ENCODE results near the gene KRT83.

DNA sequence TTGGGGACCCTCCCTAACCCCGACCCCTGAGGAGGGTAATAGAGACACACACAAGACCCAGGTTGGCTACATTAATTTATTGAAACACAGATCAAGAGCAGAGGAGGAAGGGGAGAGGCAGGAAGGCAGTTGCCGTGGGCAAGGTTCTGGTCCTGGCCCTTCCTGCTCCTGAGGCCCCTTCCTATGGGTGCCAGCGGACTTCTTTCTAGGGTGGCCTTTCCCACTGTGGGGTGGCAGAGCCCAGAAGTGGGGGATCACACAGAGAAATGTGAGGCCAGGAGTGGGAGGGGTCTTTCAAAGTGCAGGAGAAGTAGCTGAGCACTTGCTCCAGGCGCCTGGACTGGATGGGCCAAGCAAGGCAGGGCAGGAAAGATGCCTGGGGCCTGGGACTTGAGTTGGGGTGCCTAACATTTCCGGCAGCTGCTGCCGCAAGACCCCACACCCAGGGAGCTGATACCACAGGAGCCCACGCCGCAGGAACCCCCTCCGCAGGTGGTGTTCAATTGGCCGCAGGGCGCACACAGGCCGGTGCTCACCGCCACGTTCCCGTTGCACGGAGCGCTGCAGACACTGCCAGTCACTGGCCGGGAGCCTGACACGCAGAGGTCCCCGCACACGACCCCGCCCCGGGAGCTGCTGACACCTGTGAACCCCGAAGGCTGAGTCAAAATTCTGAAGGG is 35.2 kb downstream of the KRT83 start:
- TF ChIP-seq, protein P1, sequence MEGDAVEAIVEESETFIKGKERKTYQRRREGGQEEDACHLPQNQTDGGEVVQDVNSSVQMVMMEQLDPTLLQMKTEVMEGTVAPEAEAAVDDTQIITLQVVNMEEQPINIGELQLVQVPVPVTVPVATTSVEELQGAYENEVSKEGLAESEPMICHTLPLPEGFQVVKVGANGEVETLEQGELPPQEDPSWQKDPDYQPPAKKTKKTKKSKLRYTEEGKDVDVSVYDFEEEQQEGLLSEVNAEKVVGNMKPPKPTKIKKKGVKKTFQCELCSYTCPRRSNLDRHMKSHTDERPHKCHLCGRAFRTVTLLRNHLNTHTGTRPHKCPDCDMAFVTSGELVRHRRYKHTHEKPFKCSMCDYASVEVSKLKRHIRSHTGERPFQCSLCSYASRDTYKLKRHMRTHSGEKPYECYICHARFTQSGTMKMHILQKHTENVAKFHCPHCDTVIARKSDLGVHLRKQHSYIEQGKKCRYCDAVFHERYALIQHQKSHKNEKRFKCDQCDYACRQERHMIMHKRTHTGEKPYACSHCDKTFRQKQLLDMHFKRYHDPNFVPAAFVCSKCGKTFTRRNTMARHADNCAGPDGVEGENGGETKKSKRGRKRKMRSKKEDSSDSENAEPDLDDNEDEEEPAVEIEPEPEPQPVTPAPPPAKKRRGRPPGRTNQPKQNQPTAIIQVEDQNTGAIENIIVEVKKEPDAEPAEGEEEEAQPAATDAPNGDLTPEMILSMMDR (IDR thresholded peaks at IDR 0.05; ENCODE audit: low read length), result no peak
- TF ChIP-seq EZH2phosphoT487 (IDR thresholded peaks at IDR 0.05; ENCODE audit: low read length) (no peak), EZH2 (optimal IDR thresholded peaks at IDR 0.05; ENCODE audit: low read depth, low read length) (no peak)
